GM12864 (cell line): Measurements from ENCODE around the gene UNC79.

ENCODE experiments used
- DNase-seq: peaks from one replicate; pipeline ENCODE4 v3.0.0-alpha.2; 2011; ENCODE audit warnings: low read depth
- H3K4me3 ChIP-seq: 2 replicates; pipeline ENCODE4 v1.5.1; 2011; ENCODE audit warnings: mild to moderate bottlenecking, low read depth, low read length, control low read depth
- CTCF ChIP-seq: IDR thresholded peaks from 2 replicates; pipeline ENCODE4 v1.5.1; 2011; ENCODE audit warnings: low read depth, mild to moderate bottlenecking, moderate library complexity, low read length, control low read depth, inconsistent platforms; ENCODE audit errors: missing control alignments

The UNC79 gene

GRCh38 chr14:93727917-93728650, 297.3 kb downstream of the UNC79 start:
- no peak for DNase-seq
- no peak for TF ChIP-seq CTCF
- H3K4me3 ChIP-seq = no peak overlapping the region

- no peak overlapping the region for H3K4me3 ChIP-seq
- DNase-seq = no peak
- no peak for TF ChIP-seq CTCF
Measured at GRCh38 chr14:93728651-93729016, 297.9 kb downstream of the UNC79 start.

- DNase-seq = no peak
Measured at GRCh38 chr14:93729993-93730392, 299.3 kb downstream of the UNC79 start.

GRCh38 chr14:93731753-93732152, 301.0 kb downstream of the UNC79 start:
- H3K4me3 ChIP-seq = no peak overlapping the region
- DNase-seq = no peak
- TF ChIP-seq CTCF = no peak

More at GRCh38 chr14:93729993-93730392, 299.3 kb downstream of the UNC79 start:
- H3K4me3 ChIP-seq = no peak overlapping the region
- no peak for TF ChIP-seq CTCF

- no peak for DNase-seq
- no peak overlapping the region for H3K4me3 ChIP-seq
- no peak for TF ChIP-seq CTCF
Measured at GRCh38 chr14:93732524-93732923, 301.8 kb downstream of the UNC79 start.

GRCh38 chr14:93733231-93733630, 302.5 kb downstream of the UNC79 start:
- no peak for DNase-seq
- TF ChIP-seq CTCF = no peak
- H3K4me3 ChIP-seq = no peak overlapping the region

GRCh38 chr14:93733631-93734030, 302.9 kb downstream of the UNC79 start:
- no peak for TF ChIP-seq CTCF
- DNase-seq = no peak
- no peak overlapping the region for H3K4me3 ChIP-seq
